Lung (tissue), 12 donors: ENCODE measurements around the gene MMS19. TPM values are rescaled to one million over a fixed set of nuclear protein-coding genes. Genes with fewer than 3 reads are reported as not detected.

Experiments used
- ATAC-seq: fragments of 200-7000 bp; cut with Tn5 transposase; one replicate; pipeline ENCODE4 v1.9.1; 2020; ENCODE audit warnings: moderate number of reproducible peaks; ENCODE audit not compliant: insufficient read depth, low FRiP score
- DNase-seq, 3 donors: peaks; one replicate each; pipeline ENCODE4 v3.0.0-alpha.2; 2013 to 2017
- H3K27ac ChIP-seq, 2 donors: one replicate each; pipeline ENCODE4 v1.5.1; 2013; ENCODE audit warnings: mild to moderate bottlenecking in 2 of 2, moderate library complexity in 2 of 2, control low read depth in 1 of 2, inconsistent platforms in 1 of 2, low read depth in 1 of 2, low read length in 1 of 2
- H3K27me3 ChIP-seq, 3 donors: one replicate each; pipeline ENCODE4 v1.5.1; 2013; ENCODE audit warnings: low read length in 2 of 3; ENCODE audit not compliant: control insufficient read depth in 3 of 3, insufficient read depth in 3 of 3
- H3K36me3 ChIP-seq, 4 donors: one replicate each; pipeline ENCODE4 v1.5.1; 2013; ENCODE audit warnings: low read length in 4 of 4, mild to moderate bottlenecking in 1 of 4, moderate library complexity in 1 of 4; ENCODE audit not compliant: control insufficient read depth in 4 of 4, insufficient read depth in 4 of 4
- H3K4me1 ChIP-seq, 5 donors: one replicate each; pipeline ENCODE4 v1.5.1; 2013; ENCODE audit warnings: low read length in 5 of 5, mild to moderate bottlenecking in 2 of 5, moderate library complexity in 1 of 5; ENCODE audit not compliant: control insufficient read depth in 5 of 5, insufficient read depth in 5 of 5
- H3K4me3 ChIP-seq: one replicate; pipeline ENCODE4 v1.5.1; 2013; ENCODE audit warnings: mild to moderate bottlenecking, control low read depth, moderate library complexity
- H3K9ac ChIP-seq, 2 donors: one replicate each; pipeline ENCODE4 v1.5.1; 2013; ENCODE audit warnings: low read length in 2 of 2, control low read depth in 1 of 2; ENCODE audit not compliant: insufficient read depth in 1 of 2
- H3K9me3 ChIP-seq, 4 donors: one replicate each; pipeline ENCODE4 v1.5.1; 2013; ENCODE audit warnings: low read length in 3 of 4, mild to moderate bottlenecking in 1 of 4, moderate library complexity in 1 of 4; ENCODE audit not compliant: control insufficient read depth in 4 of 4, insufficient read depth in 3 of 4
- CTCF ChIP-seq: IDR thresholded peaks from 2 replicates; pipeline ENCODE4 v1.5.1; 2012; ENCODE audit warnings: mild to moderate bottlenecking; ENCODE audit errors: control extremely low read depth, extremely low read depth
- WGBS, 2 donors: extraction: QIAGEN DNeasy Blood & Tissue Kit; methylation state at CpG; one replicate each; pipeline ENCODE4 v1.1.7; 2013; 5-methylcytosine and 5-hydroxymethylcytosine counted together
- polyA plus RNA-seq, 2 donors: library from polyadenylated mRNA; stranded (reverse); fragments of 200-250 nt; gene quantifications; one replicate each; pipeline ENCODE4 v1.2.1, GENCODE V29; 2013
- total RNA-seq, 2 donors: library from RNA; depleted of rRNA in 1 of 2; stranded (reverse); fragments of >200 nt in 1 of 2; gene quantifications; one replicate each; pipeline ENCODE4 v1.2.1, GENCODE V29; 2014 to 2021
- donor health status: control.
- donor health status: control.
- donor health status: Bipolar disorder and iron deficiency.
- donor health status: healthy.
- donor health status: DM: yes; HTN: yes; CAD: no.

The MMS19 gene
- total and polyA plus RNA-seq, 4 donors = 39.9 to 74.5 (median 62.5) TPM

- no peak overlapping the region for H3K4me3 ChIP-seq
- H3K36me3 ChIP-seq = no peaks in the 10 kb centered on the region
- ATAC-seq (no peak), DNase-seq (no peak)
- no peak overlapping the region for H3K27ac ChIP-seq
- TF ChIP-seq CTCF = no peak
- 71 to 89% methylated on average over 1 of the region's 1 CpG for WGBS, 2 donors
- no peaks in the 10 kb centered on the region for H3K9me3 ChIP-seq
- H3K9ac ChIP-seq = no peak overlapping the region
- H3K4me1 ChIP-seq = peaks cover 0 to 22% (median 6%) of the 10 kb centered on the region in 5 donors
- no peaks in the 10 kb centered on the region for H3K27me3 ChIP-seq
These were observed 14.8 kb upstream of the MMS19 start for GRCh38 chr10:97512993-97513392.

DNA sequence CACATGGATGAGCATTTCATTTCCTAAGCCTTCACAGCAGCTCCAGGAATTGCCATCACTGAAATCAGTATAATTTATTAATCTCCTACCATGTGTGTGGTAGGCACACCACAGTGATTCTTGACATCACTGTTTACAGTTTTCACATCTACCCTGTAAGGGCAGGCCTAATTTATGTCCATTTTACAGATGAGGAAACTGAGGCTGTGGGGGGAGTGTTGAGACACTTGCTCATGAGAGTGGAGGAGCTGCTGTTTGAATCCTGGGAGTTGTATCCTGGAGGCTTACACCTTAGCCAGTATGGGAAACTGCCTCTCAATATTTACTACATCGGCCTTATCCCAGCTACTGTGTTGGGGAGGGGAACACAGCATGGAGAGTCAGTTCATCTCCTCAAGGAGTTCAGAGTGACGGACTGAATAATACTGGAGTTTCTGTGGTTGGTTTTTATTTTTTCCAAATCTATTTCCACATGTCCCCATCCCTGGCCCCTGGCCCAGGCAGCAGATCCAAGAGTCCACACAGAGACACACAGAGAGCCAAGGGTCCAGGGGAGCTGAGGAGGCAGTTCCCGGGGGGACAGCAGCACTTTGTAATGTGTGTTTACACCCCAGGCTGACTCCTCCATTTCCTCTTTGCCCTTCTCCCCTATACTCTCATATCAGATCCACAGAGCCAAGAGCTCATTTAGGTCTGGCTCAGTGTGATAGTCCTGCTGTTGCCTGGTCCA lies 13.7 kb upstream of the MMS19 start:
- 74 to 87% methylated on average over 3 of the region's 3 CpGs for WGBS, 2 donors
- Histone ChIP-seq H3K27me3 (no peaks in the 10 kb centered on the region), H3K4me3 (no peak overlapping the region), H3K9me3 (no peaks in the 10 kb centered on the region), H3K27ac (no peak overlapping the region), H3K9ac (no peak overlapping the region), H3K4me1 (peaks cover 0 to 13% (median 0%) of the 10 kb centered on the region in 5 donors), H3K36me3 (no peaks in the 10 kb centered on the region)
- no peak for TF ChIP-seq CTCF
- peak in 1 of 3 donors; percentile 41 for DNase-seq
- no peak for ATAC-seq

GRCh38 chr10:97510686-97511085 lies 12.5 kb upstream of the MMS19 start:
- H3K4me1 ChIP-seq = peaks cover 0 to 7% (median 0%) of the 10 kb centered on the region in 5 donors
- no peak for TF ChIP-seq CTCF
- no peak overlapping the region for H3K27ac ChIP-seq
- H3K4me3 ChIP-seq = no peak overlapping the region
- H3K36me3 ChIP-seq = no peaks in the 10 kb centered on the region
- H3K9ac ChIP-seq = no peak overlapping the region
- WGBS, 2 donors = 79 to 84% methylated on average over 4 of the region's 4 CpGs
- no peak for ATAC-seq
- H3K27me3 ChIP-seq = no peaks in the 10 kb centered on the region
- H3K9me3 ChIP-seq = no peaks in the 10 kb centered on the region
- no peak for DNase-seq
